ENCODE data around the gene PTPRN2.

PTPRN2 gene

DNA sequence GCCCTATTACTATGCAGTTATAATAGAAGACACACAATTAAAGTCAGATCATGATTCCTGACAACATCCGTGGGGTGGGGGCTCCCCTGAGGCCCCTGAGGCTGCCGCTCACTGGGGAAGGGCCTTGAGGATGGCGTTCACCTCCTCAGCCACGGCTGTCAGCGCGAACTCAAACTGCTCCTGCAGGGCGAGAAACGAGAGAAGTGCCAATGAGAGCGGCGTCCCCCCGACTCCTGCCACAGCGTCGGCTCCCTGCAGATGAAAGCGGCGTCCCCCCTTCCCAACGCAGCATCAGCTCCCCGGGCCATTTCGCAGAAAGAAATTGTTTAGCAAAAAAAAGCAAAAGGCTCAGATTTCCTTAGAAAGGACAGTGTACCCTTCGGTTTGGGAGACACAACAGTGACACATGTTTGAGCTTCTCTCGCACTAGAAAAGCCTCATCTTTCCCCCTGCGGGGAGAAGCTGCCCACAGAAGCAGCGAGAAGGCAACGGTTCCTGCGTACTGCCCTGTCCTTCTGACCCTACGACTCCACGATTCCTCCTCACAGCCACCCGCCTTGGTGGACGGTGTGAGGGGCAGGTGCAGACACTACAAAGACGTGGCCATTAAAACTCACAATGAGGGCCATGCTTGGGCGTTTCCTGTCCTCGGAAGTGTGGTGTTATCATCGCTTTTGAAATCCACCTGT, 1046.9 kb downstream of the PTPRN2 start:
- DNase-seq = no peak

- no peak for DNase-seq
These were observed 1047.6 kb downstream of the PTPRN2 start for GRCh38 chr7:157540020-157540419.

GRCh38 chr7:157539521-157539920, 1048.1 kb downstream of the PTPRN2 start:
- DNase-seq = no peak

GRCh38 chr7:157538735-157539134, 1048.9 kb downstream of the PTPRN2 start:
- no peak for DNase-seq

GRCh38 chr7:157538321-157538720, 1049.3 kb downstream of the PTPRN2 start:
- no peak for DNase-seq

GRCh38 chr7:157537056-157537455, 1050.6 kb downstream of the PTPRN2 start:
- no peak for DNase-seq

GRCh38 chr7:157532068-157532467, 1055.6 kb downstream of the PTPRN2 start:
- no peak for DNase-seq

GRCh38 chr7:157529768-157530560, 1057.7 kb downstream of the PTPRN2 start:
- DNase-seq = no peak

DNA sequence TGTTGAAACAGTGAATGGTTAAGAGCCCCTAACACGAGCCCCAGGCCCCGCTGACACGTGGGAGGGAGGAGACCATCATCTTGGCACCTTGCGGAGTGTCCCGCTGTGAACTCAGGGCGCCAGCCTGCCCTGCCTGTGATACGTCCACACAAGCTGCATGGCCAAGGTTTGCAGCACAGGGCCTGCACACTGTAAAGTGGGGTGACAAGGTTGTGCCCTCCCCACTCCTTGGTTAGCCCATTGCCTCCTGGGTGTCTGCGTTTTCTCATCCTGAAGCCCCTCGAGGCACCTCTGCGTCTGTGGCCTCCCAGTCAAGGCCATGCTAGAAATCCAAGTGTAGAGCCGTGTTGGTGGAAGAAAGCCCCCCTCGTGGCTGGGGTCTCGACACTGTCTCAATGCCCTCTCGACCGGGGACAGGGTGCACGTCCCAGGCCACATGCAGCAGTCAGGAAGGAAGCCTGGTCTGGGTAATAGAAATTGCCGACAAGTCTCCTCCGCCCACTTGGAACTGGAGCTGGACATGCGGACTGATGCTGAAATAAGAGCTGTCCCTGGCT, 1058.8 kb downstream of the PTPRN2 start:
- DNase-seq = no peak

DNA sequence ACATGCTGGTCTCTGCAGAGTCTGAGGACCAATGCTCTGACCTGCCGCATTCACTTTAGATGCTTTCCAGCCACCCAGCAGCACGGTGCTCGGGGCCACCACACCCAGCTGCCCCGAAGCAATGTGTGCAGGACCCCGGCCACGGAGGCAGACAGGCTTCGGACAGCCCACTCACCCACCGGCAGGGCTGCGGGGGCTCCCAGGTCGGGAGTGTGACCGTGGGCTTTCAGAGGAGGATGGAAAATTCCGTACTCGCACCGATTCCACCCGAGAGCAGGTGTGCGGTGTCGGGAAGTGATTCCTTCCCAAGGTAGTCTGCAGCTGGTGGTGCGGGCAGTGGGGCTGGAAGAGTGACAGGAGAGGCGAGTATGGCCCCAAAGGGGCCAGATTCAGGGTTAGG, 1059.9 kb downstream of the PTPRN2 start:
- no peak for DNase-seq

GRCh38 chr7:157526913-157527634, 1060.5 kb downstream of the PTPRN2 start:
- DNase-seq = no peak

GRCh38 chr7:157526005-157526912, 1061.4 kb downstream of the PTPRN2 start:
- DNase-seq = no peak

DNA sequence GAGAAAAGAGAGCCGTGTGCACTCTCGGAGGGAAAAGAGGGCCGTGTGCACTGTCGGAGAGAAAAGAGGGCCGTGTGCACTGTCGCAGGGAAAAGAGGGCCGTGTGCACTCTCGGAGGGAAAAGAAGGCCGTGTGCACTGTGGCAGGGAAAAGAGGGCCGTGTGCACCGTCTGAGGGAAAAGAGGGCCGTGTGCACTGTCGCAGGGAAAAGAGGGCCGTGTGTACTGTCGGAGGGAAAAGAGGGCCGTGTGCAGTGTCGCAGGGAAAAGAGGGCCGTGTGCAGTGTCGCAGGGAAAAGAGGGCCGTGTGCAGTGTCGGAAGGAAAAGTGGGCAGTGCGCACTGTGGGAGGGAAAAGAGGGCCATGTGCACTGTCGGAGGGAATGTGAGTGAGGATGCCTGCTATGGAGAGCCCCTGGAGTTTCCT, 1062.1 kb downstream of the PTPRN2 start:
- no peak for DNase-seq

- DNase-seq = no peak
These were observed 1062.9 kb downstream of the PTPRN2 start for GRCh38 chr7:157524731-157525130.

DNA sequence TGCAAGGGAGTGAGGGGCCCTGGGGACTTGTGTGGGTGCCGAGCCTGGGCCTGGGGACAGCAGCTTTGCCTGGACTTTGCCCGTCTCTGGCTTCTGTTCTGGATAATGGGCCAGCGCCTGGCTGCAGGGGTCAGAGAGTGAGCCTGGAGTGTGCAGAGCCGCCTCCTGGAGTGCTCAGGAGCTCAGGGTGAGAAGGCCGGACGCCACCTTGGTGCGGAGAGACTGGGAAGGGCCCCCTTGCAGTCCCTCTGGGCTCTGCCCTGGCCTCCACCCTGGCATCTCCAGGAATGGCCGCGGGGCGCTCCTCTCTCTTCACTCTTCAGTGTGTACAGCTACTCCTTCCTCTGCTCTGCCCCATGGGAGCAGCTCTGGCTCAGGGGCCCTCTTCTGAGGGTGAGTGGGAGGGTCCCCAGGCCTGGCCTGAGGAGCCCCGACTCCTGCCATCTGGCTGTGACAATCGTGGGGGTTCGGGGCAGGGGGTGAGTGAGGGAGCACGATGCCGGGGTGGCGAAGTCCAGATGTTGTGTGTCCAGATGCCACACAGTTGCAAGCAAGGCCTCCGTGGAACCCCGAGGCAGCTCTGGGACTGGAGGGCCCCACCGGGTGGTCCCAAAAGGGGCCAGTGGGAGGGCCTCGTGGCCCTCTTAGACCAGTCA, 1063.7 kb downstream of the PTPRN2 start:
- DNase-seq = no peak

DNA sequence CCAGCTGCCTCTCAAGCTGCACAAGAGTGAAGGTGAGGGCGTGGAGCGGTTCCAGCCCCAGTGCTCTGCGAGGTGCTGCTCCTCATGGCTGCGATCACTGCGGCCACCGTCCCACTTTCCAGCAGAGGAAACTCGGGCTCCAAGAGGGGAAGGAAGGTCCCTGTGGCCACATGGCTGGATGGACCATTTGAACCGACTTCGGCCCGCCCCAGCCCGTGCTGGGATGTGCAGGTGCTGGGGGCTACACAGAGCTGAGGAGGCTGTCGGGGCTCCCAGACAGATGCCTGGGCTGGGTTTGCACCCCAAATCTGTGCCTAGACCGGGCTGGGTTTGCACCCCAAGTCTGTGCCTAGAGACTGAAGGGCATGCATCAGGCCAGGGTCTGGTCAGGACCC, 1064.3 kb downstream of the PTPRN2 start:
- DNase-seq = no peak

DNA sequence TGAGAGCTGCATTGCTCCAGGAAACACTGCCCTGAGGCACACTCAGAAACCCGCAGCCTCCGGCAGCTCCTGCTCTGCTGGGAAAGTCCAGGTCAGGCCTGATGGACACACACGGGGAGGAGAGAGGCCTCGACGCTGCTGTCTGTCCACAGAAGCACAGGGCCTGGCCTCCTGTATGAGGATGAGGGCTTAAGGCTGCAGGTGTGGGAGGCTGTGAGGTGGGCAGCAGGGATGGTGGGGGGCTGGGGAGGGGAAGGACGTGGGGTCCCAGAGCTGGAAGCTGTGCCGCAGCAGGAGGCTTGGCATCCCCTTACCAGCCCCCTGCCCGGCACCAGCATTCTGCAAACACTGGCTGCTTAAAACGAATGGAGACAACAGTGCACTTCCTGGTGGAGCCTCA, 1064.7 kb downstream of the PTPRN2 start:
- DNase-seq = no peak

- DNase-seq = no peak
These were observed 1065.4 kb downstream of the PTPRN2 start for GRCh38 chr7:157522189-157522588.

DNA sequence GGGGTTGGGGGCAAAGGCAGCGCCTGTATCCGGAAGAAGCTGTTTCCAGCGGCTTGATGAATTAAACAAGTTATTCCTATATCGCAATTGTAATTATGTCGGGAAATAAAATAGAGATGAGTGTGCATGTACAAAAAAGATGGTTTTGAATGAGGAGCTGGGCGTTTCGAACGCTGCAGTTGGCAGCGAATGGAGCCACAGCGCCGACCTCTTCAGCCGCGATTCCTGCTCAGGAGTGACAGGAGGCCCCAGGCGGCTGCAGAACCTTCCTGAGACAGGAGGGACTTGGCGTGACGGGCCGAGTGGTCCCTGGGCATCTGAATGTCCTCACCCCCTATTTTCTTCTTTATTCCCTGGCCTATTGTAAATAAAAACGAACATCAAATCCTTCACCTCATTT, 1065.9 kb downstream of the PTPRN2 start:
- DNase-seq = no peak

- DNase-seq = no peak
These were observed 1066.4 kb downstream of the PTPRN2 start for GRCh38 chr7:157521061-157521731.

DNA sequence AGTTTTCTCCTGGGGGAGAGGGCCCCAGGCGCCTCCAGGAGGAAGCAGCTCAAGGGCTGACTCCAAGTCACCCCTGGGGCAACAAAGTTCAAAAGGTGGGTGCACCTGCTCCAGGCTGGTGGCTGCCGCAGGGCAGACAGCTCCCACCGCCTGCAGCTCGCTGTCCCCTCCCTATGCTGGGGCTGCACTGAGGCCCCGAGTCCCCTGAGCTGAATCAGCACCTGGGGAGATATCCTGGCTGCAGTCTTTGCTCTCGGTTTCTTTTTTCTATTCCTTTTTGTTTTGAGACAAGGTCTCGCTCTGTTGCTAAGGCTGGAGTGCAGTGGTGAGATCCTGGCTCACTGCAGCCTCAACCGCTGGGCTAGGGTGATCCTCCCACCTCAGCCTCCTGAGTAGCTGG, 1067.4 kb downstream of the PTPRN2 start:
- DNase-seq = no peak
